Fibroblast of the aortic adventitia (primary cell): ENCODE results near the gene PRRX2. TPM values are rescaled to one million over a fixed set of nuclear protein-coding genes. Genes with fewer than 3 reads are reported as not detected.
A peak's percentile ranks its signal among the peaks of the same experiment; 100 is the strongest.

Source experiments
- DNase-seq: peaks from one replicate; pipeline ENCODE4 v3.0.0-alpha.2; 2010; ENCODE audit warnings: low read depth
- H3K4me3 ChIP-seq: 2 replicates; pipeline ENCODE4 v1.5.1; 2011; ENCODE audit warnings: low read depth, mild to moderate bottlenecking, control low read depth, low read length, moderate library complexity
- CTCF ChIP-seq: IDR thresholded peaks from 2 replicates; pipeline ENCODE4 v1.5.1; 2011; ENCODE audit warnings: mild to moderate bottlenecking, low read length, control low read depth, inconsistent platforms; ENCODE audit not compliant: insufficient read depth
- total RNA-seq: library from RNA; depleted of rRNA; stranded (reverse); fragments of >200 nt; gene quantifications from 2 replicates; pipeline ENCODE4 v1.2.3, GENCODE V29; 2012; ENCODE audit warnings: low replicate concordance

The PRRX2 gene
- total RNA-seq, 1 donor = 36.1 TPM

GRCh38 chr9:129685933-129686259, 20.4 kb downstream of the PRRX2 start:
- H3K4me3 ChIP-seq = no peak overlapping the region
- DNase-seq = no peak
- no peak for TF ChIP-seq CTCF

GRCh38 chr9:129686736-129687135, 21.3 kb downstream of the PRRX2 start:
- H3K4me3 ChIP-seq = no peak overlapping the region
- TF ChIP-seq CTCF = no peak
- no peak for DNase-seq

- H3K4me3 ChIP-seq = no peak overlapping the region
- no peak for TF ChIP-seq CTCF
- no peak for DNase-seq
Measured at GRCh38 chr9:129687391-129687790, 21.9 kb downstream of the PRRX2 start.

GRCh38 chr9:129688285-129689043, 23.0 kb downstream of the PRRX2 start:
- TF ChIP-seq CTCF = no peak
- DNase-seq = no peak

GRCh38 chr9:129692534-129692933, 27.1 kb downstream of the PRRX2 start:
- H3K4me3 ChIP-seq = no peak overlapping the region
- TF ChIP-seq CTCF = no peak
- DNase-seq = no peak

More at GRCh38 chr9:129688285-129689043, 23.0 kb downstream of the PRRX2 start:
- no peak overlapping the region for H3K4me3 ChIP-seq

GRCh38 chr9:129693741-129694140, 28.3 kb downstream of the PRRX2 start:
- DNase-seq = no peak
- no peak for TF ChIP-seq CTCF
- H3K4me3 ChIP-seq = no peak overlapping the region

- H3K4me3 ChIP-seq = no peak overlapping the region
- no peak for TF ChIP-seq CTCF
- DNase-seq = peak; percentile 54
Measured at GRCh38 chr9:129694243-129694646, 28.8 kb downstream of the PRRX2 start.
